IPS DF 4.7 (cell line): ENCODE results near the gene ZDHHC22.

Experiments used
- DNase-seq: peaks from one replicate; pipeline ENCODE4 v3.0.0-alpha.2; 2013; ENCODE audit warnings: low spot score; ENCODE audit errors: extremely low read depth

ZDHHC22 gene

DNA sequence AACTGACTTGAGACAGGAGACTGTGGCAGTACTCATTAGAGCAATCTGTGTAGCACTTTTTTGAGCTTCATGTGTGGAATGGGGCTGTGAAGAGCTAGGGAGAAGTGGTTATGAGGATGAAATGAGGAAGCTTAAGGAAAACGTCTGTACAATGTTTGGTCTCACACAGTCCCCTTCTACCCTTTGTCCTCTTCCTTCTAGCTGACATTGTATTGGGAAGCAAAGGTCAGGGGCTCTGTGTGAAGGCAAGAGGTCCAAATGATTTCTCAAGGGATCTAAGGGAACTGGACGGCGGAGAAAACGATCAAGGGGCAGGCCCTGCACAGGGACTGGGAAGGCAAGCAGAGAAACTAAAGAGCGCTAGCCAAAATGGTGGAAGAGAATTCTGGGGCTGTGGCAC, 56.6 kb downstream of the ZDHHC22 start:
- no peak for DNase-seq

DNA sequence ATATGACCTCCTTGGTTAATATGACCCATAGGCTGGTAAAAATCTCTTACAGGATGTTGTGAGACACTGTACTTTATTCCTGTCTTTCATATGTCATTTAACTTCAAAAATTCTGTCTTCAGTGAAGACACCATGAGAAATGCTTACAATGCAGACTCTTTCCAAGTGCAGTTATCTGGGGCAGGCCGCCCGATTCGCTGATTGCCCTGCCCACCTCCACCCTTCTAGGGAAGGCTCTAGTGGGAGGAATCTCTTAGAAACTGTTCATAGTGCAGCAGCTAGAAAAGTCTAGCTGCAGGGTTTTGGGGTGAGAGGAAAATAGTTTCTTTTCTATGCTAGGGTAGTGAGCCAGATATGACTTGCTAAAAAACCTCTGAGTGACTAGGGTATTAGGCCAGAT, 58.5 kb downstream of the ZDHHC22 start:
- no peak for DNase-seq

DNA sequence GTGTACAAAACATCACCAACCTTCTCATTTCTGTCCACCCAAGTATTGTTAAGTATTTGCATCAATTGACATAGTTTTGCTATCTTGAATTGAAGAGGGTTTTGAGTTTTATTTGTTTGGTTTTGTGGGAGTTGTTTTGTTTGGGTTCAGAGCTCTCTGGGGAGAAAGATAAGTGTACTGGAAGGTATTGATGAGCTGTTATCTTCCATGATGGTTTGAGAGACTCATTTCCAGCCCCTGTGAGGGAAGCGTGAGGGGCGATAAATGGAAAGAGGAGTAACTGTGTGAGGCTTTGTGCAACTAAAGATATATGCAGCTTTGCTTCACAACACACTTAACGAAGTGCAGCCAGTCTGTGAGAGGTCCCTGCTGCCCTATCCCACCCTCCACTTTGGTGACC, 59.2 kb downstream of the ZDHHC22 start:
- no peak for DNase-seq
